Measurements from ENCODE around the gene POLN.

The POLN gene

GRCh38 chr4:2281575-2282343 lies 39.8 kb upstream of the POLN start:
- Histone ChIP-seq H3K9me3 (ENCODE audit: insufficient read depth, low read depth, low read length) (no peaks in the 10 kb centered on the region), H2AFZ (ENCODE audit: low read length) (peak overlapping the region; percentile 47), H3K4me1 (ENCODE audit: insufficient read depth, low read length, poor library complexity, severe bottlenecking) (peaks cover 59% of the 10 kb centered on the region), H3K27me3 (ENCODE audit: insufficient read depth, low read length, poor library complexity, severe bottlenecking) (no peaks in the 10 kb centered on the region), H3K4me3 (ENCODE audit: low read length, poor library complexity, severe bottlenecking) (peak overlapping the region; percentile 67), H3K9ac (ENCODE audit: low read depth, low read length, poor library complexity, severe bottlenecking) (peak overlapping the region; percentile 80), H4K20me1 (ENCODE audit: insufficient read depth, low read length, poor library complexity, severe bottlenecking) (no peaks in the 10 kb centered on the region), H3K9me2 (replicated peaks; ENCODE audit: low read depth, low read length) (no peaks in the 10 kb centered on the region), H3K36me3 (ENCODE audit: insufficient read depth, low read length) (no peaks in the 10 kb centered on the region), H3K79me2 (ENCODE audit: insufficient read depth, low read length) (no peaks in the 10 kb centered on the region), H3K4me2 (ENCODE audit: low read depth, low read length, poor library complexity, severe bottlenecking) (peak overlapping the region; percentile 86), H3F3A (ENCODE audit: low read depth) (peaks cover 12% of the 10 kb centered on the region)
- TF ChIP-seq CTCF (conservative IDR thresholded peaks at IDR 0.05; ENCODE audit: low read length) = peak; percentile 82
- TF ChIP-seq EZH2phosphoT487 (IDR thresholded peaks at IDR 0.05; ENCODE audit: borderline replicate concordance) = no peak

DNA sequence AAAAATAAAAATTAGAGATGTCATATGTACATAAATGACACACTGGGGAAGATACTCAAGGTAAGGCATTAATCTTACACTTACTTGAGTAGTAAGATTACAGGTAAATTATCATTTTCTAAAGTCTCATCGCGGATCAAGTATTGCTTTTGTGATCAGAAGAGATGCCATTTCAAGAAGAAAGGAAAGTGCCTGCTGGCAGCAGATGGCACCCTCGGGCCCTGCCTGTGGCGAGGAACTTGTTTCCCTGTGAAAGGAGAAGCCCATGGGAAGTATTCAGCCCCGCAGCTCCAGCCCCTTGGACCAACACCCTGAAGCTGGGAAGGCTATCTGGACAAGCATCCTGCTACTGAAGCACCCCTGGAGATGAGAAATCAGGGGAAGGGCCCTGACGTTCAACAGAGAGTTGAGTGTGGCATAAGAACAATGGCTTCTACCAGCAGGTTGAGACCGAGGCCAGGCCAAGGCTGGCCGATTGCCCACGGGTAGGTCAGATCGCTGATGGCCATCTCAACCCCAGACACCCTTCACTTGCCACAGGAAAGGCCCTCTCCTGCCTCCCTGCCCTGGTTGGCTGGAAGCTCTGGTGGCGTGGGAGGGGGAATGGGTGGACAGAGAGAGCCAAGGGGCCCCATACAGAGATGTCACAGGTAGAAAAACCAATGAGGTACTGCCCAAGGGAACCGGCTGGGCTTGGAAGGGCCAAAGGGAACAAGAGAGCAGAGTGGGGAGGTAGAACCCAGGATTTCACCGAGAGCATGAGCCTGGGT lies 38.8 kb upstream of the POLN start:
- Histone ChIP-seq H3F3A (ENCODE audit: low read depth) (peaks cover 12% of the 10 kb centered on the region), H3K4me1 (ENCODE audit: insufficient read depth, low read length, poor library complexity, severe bottlenecking) (peaks cover 49% of the 10 kb centered on the region), H3K4me3 (ENCODE audit: low read length, poor library complexity, severe bottlenecking) (no peak overlapping the region), H3K9me2 (replicated peaks; ENCODE audit: low read depth, low read length) (no peaks in the 10 kb centered on the region), H3K4me2 (ENCODE audit: low read depth, low read length, poor library complexity, severe bottlenecking) (peak overlapping the region; percentile 86), H2AFZ (ENCODE audit: low read length) (peak overlapping the region; percentile 47), H3K27me3 (ENCODE audit: insufficient read depth, low read length, poor library complexity, severe bottlenecking) (no peaks in the 10 kb centered on the region), H3K9me3 (ENCODE audit: insufficient read depth, low read depth, low read length) (no peaks in the 10 kb centered on the region), H3K36me3 (ENCODE audit: insufficient read depth, low read length) (no peaks in the 10 kb centered on the region), H4K20me1 (ENCODE audit: insufficient read depth, low read length, poor library complexity, severe bottlenecking) (no peaks in the 10 kb centered on the region), H3K79me2 (ENCODE audit: insufficient read depth, low read length) (no peaks in the 10 kb centered on the region), H3K9ac (ENCODE audit: low read depth, low read length, poor library complexity, severe bottlenecking) (peak overlapping the region; percentile 80)
- peak; percentile 42 for TF ChIP-seq CTCF (conservative IDR thresholded peaks at IDR 0.05; ENCODE audit: low read length)
- TF ChIP-seq EZH2phosphoT487 (IDR thresholded peaks at IDR 0.05; ENCODE audit: borderline replicate concordance) = no peak

GRCh38 chr4:2277956-2278355 lies 36.0 kb upstream of the POLN start:
- Histone ChIP-seq H3K27me3 (ENCODE audit: insufficient read depth, low read length, poor library complexity, severe bottlenecking) (no peaks in the 10 kb centered on the region), H3K36me3 (ENCODE audit: insufficient read depth, low read length) (no peaks in the 10 kb centered on the region), H4K20me1 (ENCODE audit: insufficient read depth, low read length, poor library complexity, severe bottlenecking) (no peaks in the 10 kb centered on the region), H3K9me3 (ENCODE audit: insufficient read depth, low read depth, low read length) (no peaks in the 10 kb centered on the region), H3F3A (ENCODE audit: low read depth) (peaks cover 12% of the 10 kb centered on the region), H2AFZ (ENCODE audit: low read length) (no peak overlapping the region), H3K4me2 (ENCODE audit: low read depth, low read length, poor library complexity, severe bottlenecking) (no peak overlapping the region), H3K9ac (ENCODE audit: low read depth, low read length, poor library complexity, severe bottlenecking) (no peak overlapping the region), H3K9me2 (replicated peaks; ENCODE audit: low read depth, low read length) (no peaks in the 10 kb centered on the region), H3K4me1 (ENCODE audit: insufficient read depth, low read length, poor library complexity, severe bottlenecking) (peaks cover 30% of the 10 kb centered on the region), H3K79me2 (ENCODE audit: insufficient read depth, low read length) (no peaks in the 10 kb centered on the region), H3K4me3 (ENCODE audit: low read length, poor library complexity, severe bottlenecking) (no peak overlapping the region)
- TF ChIP-seq CTCF (conservative IDR thresholded peaks at IDR 0.05; ENCODE audit: low read length) (no peak), EZH2phosphoT487 (IDR thresholded peaks at IDR 0.05; ENCODE audit: borderline replicate concordance) (no peak)

Data from Loucy (cell line).